DOHH2 (cell line): ENCODE measurements around the gene OSTN.

Experiments
- EZH2phosphoT487 ChIP-seq: fragments of 200-600 bp; sonication (generic); IDR thresholded peaks from 2 replicates; pipeline ENCODE4 v1.6.1; 2017; ENCODE audit warnings: borderline replicate concordance, mild to moderate bottlenecking, antibody characterized with exemption, low read length, moderate library complexity, mixed read lengths
- TF ChIP-seq, protein P1 (sequence below): fragments of 200-600 bp; sonication (generic); IDR thresholded peaks from one replicate; pipeline ENCODE4 v1.5.1; 2014; ENCODE audit warnings: antibody characterized with exemption, mild to moderate bottlenecking, low read depth, low read length; ENCODE audit not compliant: poor library complexity, severe bottlenecking

DNA sequence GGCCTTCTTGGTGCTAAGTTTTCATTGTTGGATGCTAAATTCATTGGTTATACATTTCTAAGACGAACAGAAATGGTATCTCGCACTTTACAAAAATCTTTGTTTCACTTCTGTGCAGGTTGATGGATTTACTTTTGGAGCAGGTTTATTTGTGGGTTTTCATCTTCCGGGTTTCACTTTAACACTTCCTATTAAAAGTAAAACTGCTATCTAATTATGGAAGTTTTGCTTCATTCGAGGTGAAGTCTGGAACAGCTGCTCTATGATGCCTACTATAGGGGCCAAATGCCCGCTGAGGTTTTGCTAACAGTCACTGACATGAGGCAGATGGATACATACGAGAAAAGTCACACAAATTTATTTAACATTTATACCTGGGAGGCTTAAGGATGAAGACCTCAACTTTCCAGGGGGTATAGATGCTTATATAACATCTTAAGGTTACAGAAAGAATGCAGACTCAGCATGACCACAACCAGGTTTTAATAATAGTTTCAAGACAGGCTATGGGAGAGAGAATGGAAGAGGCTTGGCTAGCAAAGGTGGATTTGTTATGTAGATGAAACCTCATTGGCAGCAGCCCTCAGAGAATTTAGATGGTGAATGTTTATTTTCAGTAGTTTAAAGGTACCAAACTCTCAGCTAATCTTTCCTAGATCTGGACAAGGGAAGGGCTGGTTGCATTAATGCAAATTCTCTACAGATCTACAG is 54.2 kb downstream of the OSTN start:
- TF ChIP-seq, protein P1, sequence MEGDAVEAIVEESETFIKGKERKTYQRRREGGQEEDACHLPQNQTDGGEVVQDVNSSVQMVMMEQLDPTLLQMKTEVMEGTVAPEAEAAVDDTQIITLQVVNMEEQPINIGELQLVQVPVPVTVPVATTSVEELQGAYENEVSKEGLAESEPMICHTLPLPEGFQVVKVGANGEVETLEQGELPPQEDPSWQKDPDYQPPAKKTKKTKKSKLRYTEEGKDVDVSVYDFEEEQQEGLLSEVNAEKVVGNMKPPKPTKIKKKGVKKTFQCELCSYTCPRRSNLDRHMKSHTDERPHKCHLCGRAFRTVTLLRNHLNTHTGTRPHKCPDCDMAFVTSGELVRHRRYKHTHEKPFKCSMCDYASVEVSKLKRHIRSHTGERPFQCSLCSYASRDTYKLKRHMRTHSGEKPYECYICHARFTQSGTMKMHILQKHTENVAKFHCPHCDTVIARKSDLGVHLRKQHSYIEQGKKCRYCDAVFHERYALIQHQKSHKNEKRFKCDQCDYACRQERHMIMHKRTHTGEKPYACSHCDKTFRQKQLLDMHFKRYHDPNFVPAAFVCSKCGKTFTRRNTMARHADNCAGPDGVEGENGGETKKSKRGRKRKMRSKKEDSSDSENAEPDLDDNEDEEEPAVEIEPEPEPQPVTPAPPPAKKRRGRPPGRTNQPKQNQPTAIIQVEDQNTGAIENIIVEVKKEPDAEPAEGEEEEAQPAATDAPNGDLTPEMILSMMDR, result no peak
- no peak for TF ChIP-seq EZH2phosphoT487
